ENCODE measurements around the gene ADD1.

- no peak for TF ChIP-seq CTCF (IDR thresholded peaks at IDR 0.05)
- TF ChIP-seq POLR2A (IDR thresholded peaks at IDR 0.05): no peak
Observed at GRCh38 chr4:2914256-2915126, 70.8 kb downstream of the ADD1 start.

All from tibial nerve (tissue), 3 donors.